Putamen (tissue), 1 donor: ENCODE results near the gene CHST5.

ENCODE experiments used
- DNase-seq: peaks from one replicate; pipeline ENCODE4 v3.0.0-alpha.2; 2016; ENCODE audit warnings: low spot score

Gene CHST5

GRCh38 chr16:75535901-75536300 lies at the start of gene CHST5:
CHST5 (minus strand) TSS chr16:75536108; CDS start chr16:75530384, 5,724 bp downstream.
- DNase-seq: no peak

DNA sequence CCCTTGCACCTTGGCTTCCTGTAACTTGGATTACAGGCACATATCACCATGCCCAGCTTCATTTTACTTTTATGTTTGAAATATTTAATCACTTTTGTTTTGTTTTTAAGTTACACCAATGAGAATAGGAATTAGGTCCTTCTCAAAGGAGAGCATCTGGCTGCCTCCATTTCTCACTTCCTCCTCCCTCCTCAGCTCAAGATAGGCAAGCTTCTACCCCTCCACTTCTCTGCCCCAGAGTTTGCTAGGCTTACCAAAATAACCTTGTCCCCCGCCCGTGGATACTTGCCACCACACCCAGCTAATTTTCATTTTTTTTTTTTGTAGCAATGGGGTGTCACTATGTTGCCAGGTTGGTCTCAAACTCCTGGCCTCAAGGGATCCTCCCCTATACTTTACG lies 48.2 kb upstream of the CHST5 start:
- DNase-seq: no peak

- no peak for DNase-seq
Measured at GRCh38 chr16:75579281-75579834, 43.5 kb upstream of the CHST5 start.

DNA sequence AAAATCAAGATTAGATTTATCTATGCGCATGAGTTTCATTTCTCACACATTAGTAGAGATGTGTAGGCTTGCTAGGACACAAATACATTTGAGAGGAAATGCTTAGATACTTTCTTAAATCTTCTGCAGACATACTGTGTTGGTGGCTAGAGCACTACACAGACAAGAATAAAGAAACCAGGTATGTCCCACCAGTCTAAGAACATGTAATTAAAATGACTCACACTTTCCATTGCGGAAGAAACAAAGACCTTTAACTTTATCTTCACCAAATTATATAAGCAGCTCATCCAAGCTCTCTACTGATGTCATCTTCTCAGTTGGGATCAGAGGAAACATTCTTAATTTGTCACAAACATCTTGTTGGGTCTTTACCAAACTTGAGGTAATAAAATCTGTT lies 42.8 kb upstream of the CHST5 start:
- DNase-seq: no peak

DNA sequence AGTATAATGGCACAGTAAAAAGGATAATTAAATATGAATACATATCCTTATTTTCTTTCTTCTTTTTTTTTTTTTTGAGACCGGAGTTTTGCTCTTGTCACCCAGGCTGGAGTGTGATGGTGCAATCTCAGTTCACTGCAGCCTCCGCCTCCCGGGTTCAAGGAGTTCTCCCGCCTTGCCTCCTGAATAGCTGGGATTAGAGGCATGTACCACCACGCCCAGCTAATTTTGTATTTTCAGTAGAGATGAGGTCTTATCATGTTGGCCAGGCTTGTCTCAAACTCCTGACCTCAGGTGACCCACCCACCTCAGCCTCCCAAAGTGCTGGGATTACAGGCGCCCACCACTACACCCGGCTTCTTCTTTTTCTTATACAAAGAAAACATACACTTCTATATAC lies 42.3 kb upstream of the CHST5 start:
- no peak for DNase-seq

GRCh38 chr16:75576384-75576811 lies 40.5 kb upstream of the CHST5 start:
- peak; percentile 84 for DNase-seq

DNA sequence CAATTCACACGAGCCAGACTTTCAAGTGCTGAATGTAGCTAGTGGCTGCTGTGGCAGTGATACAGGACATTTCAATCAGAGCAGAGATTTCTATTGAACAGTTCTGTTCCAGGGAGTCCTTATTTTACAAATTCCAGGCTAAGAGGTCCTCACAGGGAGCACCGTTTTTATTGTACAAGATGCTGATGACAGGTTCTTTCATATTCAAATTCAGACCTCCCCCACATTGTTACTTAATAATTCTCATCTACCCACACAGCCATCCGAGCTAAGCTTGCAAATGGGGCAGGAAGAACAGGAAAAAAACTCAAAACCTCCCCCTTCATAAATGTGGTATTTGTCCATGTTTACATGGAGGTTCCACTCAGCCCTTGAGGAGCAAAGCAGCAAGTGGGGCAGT lies 40.0 kb upstream of the CHST5 start:
- DNase-seq: peak; percentile 64

- DNase-seq: no peak
Measured at GRCh38 chr16:75573955-75574354, 38.0 kb upstream of the CHST5 start.

- DNase-seq: no peak
Measured at GRCh38 chr16:75572864-75573542, 37.1 kb upstream of the CHST5 start.

GRCh38 chr16:75570396-75571065 lies 34.6 kb upstream of the CHST5 start:
- DNase-seq: no peak

DNA sequence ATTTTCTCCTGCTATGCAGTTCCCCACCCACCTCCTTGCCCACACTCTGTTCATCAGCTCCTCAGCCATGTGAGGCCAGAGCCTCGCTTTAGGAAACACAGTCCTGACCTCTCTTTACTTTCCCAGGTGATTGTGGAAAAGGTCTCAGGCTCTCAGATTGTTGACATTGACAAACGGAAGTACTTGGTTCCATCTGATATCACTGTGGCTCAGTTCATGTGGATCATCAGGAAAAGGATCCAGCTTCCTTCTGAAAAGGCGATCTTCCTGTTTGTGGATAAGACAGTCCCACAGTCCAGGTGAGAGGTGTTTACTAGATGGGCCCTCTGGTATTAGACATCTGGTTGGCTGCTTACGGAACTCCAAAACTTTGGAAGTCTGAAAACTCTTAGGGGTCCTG lies 32.0 kb upstream of the CHST5 start:
- DNase-seq: no peak

DNA sequence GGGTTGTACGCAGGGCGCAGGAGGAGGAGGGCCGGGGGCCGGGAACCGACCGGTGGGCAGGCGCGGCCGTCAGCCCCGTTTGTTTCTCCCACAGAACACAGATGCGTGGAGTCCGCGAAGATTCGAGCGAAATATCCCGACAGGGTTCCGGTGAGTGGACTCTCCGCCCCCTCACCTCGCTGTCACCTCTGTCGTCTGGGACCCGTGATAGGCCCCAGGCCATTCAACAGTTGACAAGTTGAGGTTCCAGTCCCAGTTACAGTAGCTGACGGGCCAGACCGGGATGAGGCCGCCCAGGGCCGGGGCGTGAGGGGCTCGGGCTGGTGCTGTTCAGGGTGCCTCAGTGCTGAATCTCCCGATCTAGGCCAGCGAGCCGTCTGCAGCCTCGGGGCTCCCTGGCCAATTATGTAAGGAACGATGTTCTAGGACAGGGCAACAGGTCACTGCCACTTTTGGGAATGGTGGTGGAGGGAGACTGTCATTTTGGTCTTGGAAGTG lies 30.9 kb upstream of the CHST5 start:
- no peak for DNase-seq

DNA sequence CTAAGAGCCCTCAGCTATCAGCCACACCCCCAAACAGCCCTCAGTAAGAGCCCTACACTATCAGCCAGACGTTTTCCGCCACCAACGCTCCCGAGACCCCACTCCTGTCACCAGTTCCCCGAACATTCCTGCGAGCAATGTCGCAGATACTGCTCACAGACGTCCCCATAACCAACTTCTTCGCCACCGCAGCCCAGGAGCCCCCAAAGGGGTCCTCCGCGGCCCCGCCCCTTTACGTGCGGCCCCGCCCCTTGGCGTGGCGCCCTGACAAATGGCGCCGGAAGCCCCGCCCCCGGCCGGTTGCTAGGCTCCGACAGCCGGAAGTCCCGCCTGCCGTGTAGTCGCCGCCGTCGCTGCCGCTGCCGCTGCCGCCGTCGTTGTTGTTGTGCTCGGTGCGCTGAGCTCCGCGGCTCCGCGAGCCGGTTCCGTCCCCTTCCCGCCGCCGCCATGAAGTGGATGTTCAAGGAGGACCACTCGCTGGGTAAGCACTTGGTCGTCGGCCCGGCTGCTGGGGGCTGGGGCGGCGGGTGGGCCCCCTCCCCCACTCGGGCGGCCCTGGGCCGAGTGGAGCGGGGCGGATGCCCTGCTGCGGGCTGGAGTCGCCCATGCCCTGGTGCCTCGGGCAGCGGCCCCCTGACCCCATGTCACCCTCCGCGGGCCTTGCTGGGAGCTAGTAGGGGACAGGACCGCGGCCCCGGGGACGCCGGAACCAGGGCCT lies 30.3 kb upstream of the CHST5 start, which contains the start of gene GABARAPL2:
Gene GABARAPL2, plus strand, starts transcription at position 340 of the 718 bp plus-strand sequence. Its CDS starts 108 bp downstream, at position 448.
- peak; percentile 83 for DNase-seq

DNA sequence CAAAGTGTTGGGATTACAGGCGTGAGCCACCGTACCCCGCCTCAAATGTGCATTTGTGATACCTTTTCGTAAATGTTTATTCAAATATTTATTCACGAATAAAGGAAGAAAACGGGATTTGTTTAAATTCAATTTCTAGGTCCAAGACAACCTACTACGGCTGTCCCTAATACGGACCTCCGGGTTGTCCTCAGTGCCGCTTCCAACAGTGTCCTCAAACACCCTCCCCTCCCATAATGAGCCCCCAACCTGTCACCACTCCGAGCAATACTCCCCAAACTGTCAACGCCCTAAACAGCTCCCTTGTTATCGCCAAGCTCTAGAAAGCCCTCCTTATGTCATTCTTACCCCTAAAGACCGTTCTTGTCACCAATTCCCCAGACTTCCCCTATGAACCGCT lies 29.7 kb upstream of the CHST5 start:
- DNase-seq: no peak

GRCh38 chr16:75559564-75560372 lies 23.9 kb upstream of the CHST5 start:
- DNase-seq: no peak

- no peak for DNase-seq
Measured at GRCh38 chr16:75558846-75559401, 23.0 kb upstream of the CHST5 start.

- no peak for DNase-seq
Measured at GRCh38 chr16:75556431-75556950, 20.6 kb upstream of the CHST5 start.

DNA sequence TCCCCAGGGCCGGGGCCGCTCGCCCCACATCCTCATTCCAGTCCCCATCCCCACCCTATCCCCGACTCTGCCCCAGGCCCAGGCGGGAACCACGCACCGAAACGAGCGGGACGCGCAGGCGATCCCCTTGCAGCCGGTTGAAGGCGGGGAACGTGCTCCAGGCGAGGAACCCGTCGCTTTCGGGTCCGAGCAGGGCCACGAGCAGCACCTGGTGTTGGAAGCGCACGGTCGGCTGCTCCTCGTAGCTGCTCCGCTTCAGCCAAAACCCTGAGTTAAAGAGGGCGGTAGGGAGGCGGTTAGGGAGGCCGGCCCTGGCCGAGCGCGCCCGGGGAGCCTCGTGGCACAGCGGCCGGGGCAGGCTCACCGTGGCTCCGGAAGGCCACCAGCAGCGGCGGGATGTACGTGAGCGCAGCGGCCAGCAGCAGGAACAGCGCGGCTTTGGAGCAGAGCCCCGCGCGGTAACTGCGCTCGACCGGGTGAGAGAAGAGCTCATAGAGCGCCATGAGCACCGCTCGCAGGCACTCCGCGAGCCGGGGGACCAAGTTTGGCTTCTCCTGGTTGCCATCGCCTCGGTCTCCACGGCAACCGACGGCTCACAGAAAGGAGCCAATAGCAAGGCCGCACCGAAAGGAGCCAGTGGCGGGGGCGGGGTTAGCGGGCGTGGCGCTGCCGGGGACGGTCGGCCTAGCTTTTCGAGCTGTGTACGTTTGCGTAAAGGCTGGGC lies 20.0 kb upstream of the CHST5 start, which contains the start of gene TMEM231:
Gene TMEM231, minus strand, starts transcription at position 546 of the 724 bp plus-strand sequence. Its CDS starts 43 bp downstream, at position 503.
- peak; percentile 95 for DNase-seq

GRCh38 chr16:75555213-75555706 lies 19.4 kb upstream of the CHST5 start:
- DNase-seq: peak; percentile 86

- DNase-seq: no peak
Measured at GRCh38 chr16:75552951-75553350, 17.0 kb upstream of the CHST5 start.
